KBM-7 (cell line): ENCODE measurements around the gene NRROS.
A peak's percentile ranks its signal among the peaks of the same experiment; 100 is the strongest.

Source experiments
- DNase-seq: peaks from one replicate; pipeline ENCODE4 v3.0.0-alpha.2; 2015
- in situ Hi-C: fragments of 300-500 bp; cut with MboI; formaldehyde crosslinking; loops from 2 replicates; pipeline ENCODE4 v1.14.3; 2020; ENCODE audit warnings: low sequenced_read_pairs, low pct_unique_long_range_greater_than_20kb, mixed read lengths

Gene NRROS

GRCh38 chr3:196667056-196667825, 27.7 kb downstream of the NRROS start:
- DNase-seq: no peak
- in situ Hi-C loops: no loop called here

DNA sequence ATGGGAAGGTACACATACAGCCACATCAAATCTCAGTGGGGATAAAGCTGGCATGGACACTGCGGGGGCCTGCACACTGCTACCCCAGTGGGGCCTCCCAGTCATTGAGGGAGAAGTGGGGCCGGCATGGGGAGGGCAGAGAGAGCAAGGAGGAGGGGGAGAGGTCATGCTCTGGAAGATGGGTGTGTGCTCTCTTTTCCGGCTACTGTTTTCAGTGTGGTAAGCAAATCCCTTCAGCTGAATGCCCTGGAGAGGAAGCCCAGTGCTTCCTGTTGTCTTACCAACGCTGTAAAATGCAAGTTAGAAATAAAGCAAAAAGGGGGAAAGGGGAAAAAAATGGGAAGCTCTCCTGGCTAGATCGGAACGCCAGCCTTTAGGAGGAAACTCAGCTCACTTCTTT, 30.8 kb downstream of the NRROS start:
- peak; percentile 68 for DNase-seq
- in situ Hi-C loops: no loop called here

DNA sequence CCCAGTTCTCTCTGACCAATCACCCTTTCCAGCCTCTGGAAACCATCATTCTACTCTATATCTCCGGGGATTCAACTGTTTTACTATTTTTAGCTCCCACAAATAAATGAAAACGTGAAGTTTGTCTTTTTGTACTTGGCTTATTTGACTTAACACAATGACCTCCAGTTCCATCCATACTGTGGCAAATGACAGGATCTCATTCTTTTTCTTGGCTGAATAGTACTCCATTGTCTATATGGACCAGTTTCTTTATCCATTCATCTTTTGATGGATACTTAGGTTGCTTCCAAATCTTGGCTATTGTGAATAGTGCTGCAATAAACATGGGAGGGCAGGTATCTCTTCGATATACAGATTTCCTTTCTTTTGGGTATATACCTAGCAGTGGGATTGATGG, 34.1 kb downstream of the NRROS start:
- in situ Hi-C loops: no loop called here
- no peak for DNase-seq

DNA sequence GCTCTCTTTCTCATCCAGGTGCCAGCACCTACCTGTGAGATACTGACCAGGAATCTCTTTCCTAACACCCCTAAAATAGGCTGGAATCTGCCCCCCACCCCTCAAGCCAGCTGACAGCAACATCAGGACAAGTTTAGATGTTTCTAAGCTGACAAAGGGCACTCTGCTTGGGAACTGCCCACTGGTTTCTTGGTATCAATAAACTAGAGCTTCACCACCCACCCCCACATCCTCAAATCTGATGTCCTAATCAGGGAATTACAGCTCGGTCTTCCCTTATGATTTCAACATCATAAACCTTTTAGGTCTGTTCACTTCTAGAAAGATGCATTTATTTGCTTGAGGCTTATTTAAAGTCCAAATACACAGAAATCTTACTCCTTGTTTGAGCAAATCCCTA, 37.9 kb downstream of the NRROS start:
- in situ Hi-C loops: no loop called here
- DNase-seq: no peak

- in situ Hi-C loops: no loop called here
- no peak for DNase-seq
These were observed 38.4 kb downstream of the NRROS start for GRCh38 chr3:196677931-196678330.

DNA sequence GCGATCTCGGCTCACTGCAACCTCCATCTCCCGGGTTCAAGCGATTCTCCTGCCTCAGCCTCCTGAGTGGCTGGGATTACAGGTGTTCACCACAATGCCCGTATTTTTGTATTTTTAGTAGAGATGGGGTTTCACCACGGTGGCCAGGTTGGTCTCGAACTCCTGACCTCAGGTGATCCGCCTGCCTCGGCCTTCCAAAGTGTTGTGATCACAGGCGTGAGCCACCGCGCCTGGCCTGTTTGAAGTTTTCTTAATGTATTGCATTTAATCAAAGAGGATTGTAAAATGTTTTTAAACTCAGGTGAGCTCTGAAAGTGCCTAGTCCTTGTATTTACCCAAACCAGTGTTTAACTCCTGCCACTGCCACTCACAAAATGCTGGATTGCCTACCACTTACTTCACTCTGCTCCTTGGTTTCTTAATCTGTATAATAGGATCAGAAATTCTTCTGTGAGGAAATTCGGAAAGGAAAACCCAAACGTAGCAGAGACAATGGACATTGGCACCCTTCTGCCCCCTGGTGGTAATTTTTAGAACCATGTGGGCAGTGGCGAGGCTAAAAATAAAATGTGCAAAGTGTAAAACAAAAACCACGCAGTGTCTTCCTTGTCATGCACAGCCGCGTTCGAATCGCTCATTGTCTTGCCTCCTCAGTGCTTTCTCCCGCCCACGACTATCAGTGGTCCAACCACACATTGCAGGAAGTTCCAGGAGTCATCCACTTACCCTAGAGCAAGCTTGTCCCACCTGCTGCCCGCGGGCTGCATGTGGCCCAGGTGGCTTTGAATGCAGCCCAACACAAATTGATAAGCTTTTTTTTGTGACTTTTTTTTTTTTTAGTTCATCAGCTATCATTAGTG, 45.3 kb downstream of the NRROS start:
- DNase-seq: peak; percentile 97
- in situ Hi-C loops: no loop called here

DNA sequence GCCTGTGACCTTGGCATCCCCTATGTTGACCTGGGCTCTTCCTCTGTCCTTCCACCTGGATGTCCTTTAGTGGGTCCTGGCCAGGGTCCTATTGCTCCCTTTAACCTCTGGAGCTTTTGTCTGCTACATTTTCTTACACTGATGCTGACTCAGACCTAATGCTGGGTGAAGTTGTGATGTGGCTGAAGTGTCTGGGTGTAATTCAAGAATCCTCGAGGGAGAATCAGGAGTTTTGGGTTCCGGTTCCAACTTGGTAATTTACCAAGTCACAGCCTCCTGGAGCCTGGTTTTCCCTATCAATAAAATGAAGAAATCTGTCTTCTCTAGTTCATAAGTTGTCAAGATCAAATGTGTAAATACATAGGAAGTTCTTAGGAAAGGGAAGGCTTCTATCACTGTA, 46.9 kb downstream of the NRROS start:
- in situ Hi-C loops: no loop called here
- DNase-seq: no peak

GRCh38 chr3:196688349-196688748, 48.9 kb downstream of the NRROS start:
- in situ Hi-C loops: no loop called here
- peak; percentile 87 for DNase-seq

DNA sequence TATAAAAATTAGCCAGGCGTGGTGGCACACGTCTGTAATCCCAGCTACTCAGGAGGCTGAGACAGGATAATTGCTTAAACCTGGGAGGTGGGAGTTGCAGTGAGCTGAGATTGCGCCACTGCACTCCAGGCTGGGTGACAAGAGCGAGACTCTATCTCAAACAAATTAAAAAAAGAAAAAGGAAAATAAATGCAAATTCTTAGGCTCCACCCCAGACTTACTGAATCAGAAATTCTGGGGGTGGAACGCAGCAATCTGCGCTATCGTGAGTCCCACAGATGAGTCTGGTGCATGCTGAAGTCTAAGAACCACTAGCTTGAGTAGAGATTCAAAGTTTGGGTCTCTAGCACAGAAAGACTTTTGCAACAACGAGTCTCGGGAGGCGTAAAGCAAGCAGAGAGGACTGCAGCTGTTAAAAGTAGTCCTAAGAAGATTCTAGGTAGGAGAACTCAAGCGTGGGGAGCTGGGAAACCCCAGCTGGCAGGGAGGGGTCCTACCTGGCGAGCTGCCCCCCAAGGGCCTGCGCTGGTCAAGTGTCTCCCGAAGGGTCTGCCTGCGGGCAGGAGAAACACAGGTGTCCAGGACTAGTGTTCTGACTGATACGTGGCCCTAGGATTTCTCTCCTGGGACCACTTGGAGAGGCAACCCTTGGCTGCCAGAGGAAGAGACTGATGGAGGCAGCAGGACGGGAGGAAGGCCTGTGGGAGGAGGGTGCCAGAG, 50.6 kb downstream of the NRROS start:
- in situ Hi-C loops: no loop called here
- no peak for DNase-seq

- in situ Hi-C loops: no loop called here
- no peak for DNase-seq
These were observed 51.9 kb downstream of the NRROS start for GRCh38 chr3:196691386-196691785.

GRCh38 chr3:196694202-196694638, 54.7 kb downstream of the NRROS start:
- in situ Hi-C loops: no loop called here
- DNase-seq: peak; percentile 25

GRCh38 chr3:196694941-196695848, 55.7 kb downstream of the NRROS start:
- in situ Hi-C loops: no loop called here
- no peak for DNase-seq

DNA sequence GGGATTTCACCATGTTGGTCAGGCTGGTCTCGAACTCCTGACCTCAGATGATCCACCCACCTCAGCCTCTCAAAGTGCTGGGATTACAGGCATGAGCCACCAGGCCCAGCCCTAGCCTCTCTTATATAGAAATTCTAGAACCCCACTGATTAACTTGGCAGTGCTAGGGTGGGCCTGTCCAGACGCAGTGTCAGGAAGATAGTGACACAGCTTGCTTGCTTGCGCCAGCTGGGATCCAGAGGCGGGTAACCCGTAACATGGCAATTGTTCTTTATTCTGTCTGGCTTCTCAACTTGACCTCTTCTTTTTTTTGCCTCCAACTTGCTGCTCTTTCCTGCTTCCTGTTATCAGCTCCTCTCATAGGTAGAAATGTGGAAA, 56.3 kb downstream of the NRROS start:
- in situ Hi-C loops: no loop called here
- no peak for DNase-seq

GRCh38 chr3:196697270-196697669, 57.8 kb downstream of the NRROS start:
- no peak for DNase-seq
- in situ Hi-C loops: no loop called here

- in situ Hi-C loops: no loop called here
- DNase-seq: no peak
These were observed 60.3 kb downstream of the NRROS start for GRCh38 chr3:196699749-196700148.

- in situ Hi-C loops: no loop called here
- DNase-seq: no peak
These were observed 61.3 kb downstream of the NRROS start for GRCh38 chr3:196700801-196701200.

DNA sequence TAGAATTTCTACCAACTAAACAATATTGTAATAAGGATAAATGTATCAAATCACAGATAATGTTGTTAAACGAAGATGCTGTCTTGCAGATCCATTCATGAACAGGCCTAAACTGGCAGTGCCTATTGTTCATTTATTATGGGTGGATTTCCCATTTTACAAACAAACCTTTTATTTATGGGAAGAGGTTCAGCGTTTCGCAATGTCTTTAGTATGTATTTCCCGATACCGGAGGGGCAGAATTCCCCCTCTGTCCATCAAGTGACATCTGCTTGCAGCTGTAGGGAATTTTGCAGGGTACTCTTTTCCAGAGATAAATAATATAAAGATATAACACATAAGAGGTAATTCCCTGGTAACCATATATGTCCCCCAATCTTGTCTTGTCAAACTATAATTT, 66.8 kb downstream of the NRROS start:
- DNase-seq: no peak
- in situ Hi-C loops: no loop called here

DNA sequence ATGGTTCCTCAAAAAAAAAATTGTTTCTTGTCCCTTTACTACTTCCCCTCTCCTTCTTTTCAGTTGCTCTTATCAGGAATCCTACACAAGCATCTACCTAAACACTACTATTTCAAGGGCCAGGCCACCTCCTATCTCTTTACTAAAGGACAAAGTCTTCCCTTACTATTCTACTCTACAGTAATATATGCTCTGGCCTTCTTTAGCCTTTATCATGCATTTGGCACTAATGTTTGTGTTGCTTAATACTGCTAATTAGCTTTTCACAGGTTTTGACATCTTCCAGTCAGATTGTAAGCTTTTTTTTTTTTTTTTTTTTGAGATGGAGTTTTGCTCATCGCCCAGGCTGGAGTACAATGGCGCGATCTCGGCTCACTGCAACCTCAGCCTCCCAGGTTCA, 67.2 kb downstream of the NRROS start:
- DNase-seq: no peak
- in situ Hi-C loops: no loop called here

- in situ Hi-C loops: no loop called here
- no peak for DNase-seq
These were observed 68.1 kb downstream of the NRROS start for GRCh38 chr3:196707566-196707965.
